Stomach (tissue), 9 donors: ENCODE data around the gene C6orf89. TPM values are rescaled to one million over a fixed set of nuclear protein-coding genes. Genes with fewer than 3 reads are reported as not detected.

ENCODE experiments used
- DNase-seq, 2 donors: peaks; one replicate each; pipeline versions ENCODE4 v3.0.0 to v3.0.0-alpha.2; 2013 to 2019
- H3K27ac ChIP-seq, 5 donors: fragments of 200-600 bp in 4 of 5; sonication (generic) in 4 of 5; one replicate each; pipeline ENCODE4 v1.5.1; 2013 to 2019; ENCODE audit warnings: mild to moderate bottlenecking in 1 of 5, moderate library complexity in 1 of 5
- H3K27me3 ChIP-seq, 3 donors: fragments of 200-600 bp; sonication (generic); one replicate each; pipeline ENCODE4 v1.5.1; 2017 to 2019; ENCODE audit warnings: mixed run types in 1 of 3
- H3K36me3 ChIP-seq, 4 donors: fragments of 200-600 bp; sonication (generic); 1 replicate in 3 of 4; 2 replicates in 1 of 4; pipeline ENCODE4 v1.5.1; 2016 to 2019
- H3K4me1 ChIP-seq, 4 donors: fragments of 200-600 bp; sonication (generic); one replicate each; pipeline ENCODE4 v1.5.1; 2016 to 2019
- H3K4me3 ChIP-seq, 4 donors: fragments of 200-600 bp; sonication (generic) in 3 of 4; one replicate each; pipeline ENCODE4 v1.5.1; 2016 to 2019; ENCODE audit warnings: mild to moderate bottlenecking in 1 of 4
- H3K9me3 ChIP-seq, 4 donors: fragments of 200-600 bp; sonication (generic); one replicate each; pipeline ENCODE4 v1.5.1; 2016 to 2019
- EP300 ChIP-seq: sonication (generic); formaldehyde crosslinking; IDR thresholded peaks from one replicate; pipeline ENCODE4 v1.6.1; 2017; ENCODE audit warnings: antibody characterized with exemption
- POLR2A ChIP-seq, 4 donors: fragments of 450-650 bp; IDR thresholded peaks; one replicate each; pipeline ENCODE4 v1.6.1; 2016; ENCODE audit warnings: antibody characterized with exemption in 4 of 4, control low read depth in 2 of 4, mild to moderate bottlenecking in 1 of 4, moderate library complexity in 1 of 4
- POLR2AphosphoS5 ChIP-seq, 3 donors: sonication (generic); formaldehyde crosslinking; IDR thresholded peaks; one replicate each; pipeline ENCODE4 v1.6.1; 2016; ENCODE audit warnings: antibody characterized with exemption in 3 of 3
- WGBS, 5 donors: extraction: QIAGEN DNeasy Blood & Tissue Kit in 3 of 5; methylation state at CpG; one replicate each; pipeline versions ENCODE4 v1.1.5 to v1.1.7; 2013 to 2018; 5-methylcytosine and 5-hydroxymethylcytosine counted together
- intact Hi-C: fragments of 100-400 bp; cut with DNase I; formaldehyde crosslinking; loops from one replicate; pipeline ENCODE4 v1.15.1; 2023; ENCODE audit warnings: low total_unique reads
- polyA plus RNA-seq, 3 donors: library from polyadenylated mRNA; stranded (reverse); fragments of 200-250 nt; gene quantifications; one replicate each; pipeline ENCODE4 v1.2.3, GENCODE V29; 2013
- total RNA-seq, 5 donors: library from RNA; depleted of rRNA; stranded (reverse); fragments of >200 nt; gene quantifications; one replicate each; pipeline versions ENCODE4 v1.1.0 to v1.2.3, GENCODE V29; 2014 to 2016
- TF ChIP-seq, protein P1 (sequence below), 7 experiments: fragments of 450-650 bp in 4 of 7; fragments of 200-600 bp in 3 of 7; sonication (generic) in 3 of 7; IDR thresholded peaks; one replicate each; pipeline ENCODE4 v1.5.1; 2016 to 2019; ENCODE audit warnings: antibody characterized with exemption in 7 of 7, control low read depth in 2 of 7, mild to moderate bottlenecking in 1 of 7
- donor health status: healthy with polysubstance abuse.
- donor health status: Bipolar disorder and iron deficiency.
- donor health status: healthy.

C6orf89 gene
- total and polyA plus RNA-seq, 8 donors, result 7.0 to 47.2 (median 25.1) TPM

GRCh38 chr6:36961441-36962435 is 76.0 kb downstream of the C6orf89 start:
- Histone ChIP-seq H3K27ac (peak overlapping the region in 3 of 5 donors; percentile 14 to 61 (median 61)), H3K4me3 (no peak overlapping the region), H3K27me3 (peaks cover 0 to 10% (median 0%) of the 10 kb centered on the region in 3 donors), H3K36me3 (peaks cover 0 to 8% (median 4%) of the 10 kb centered on the region in 4 donors), H3K4me1 (peaks cover 5 to 54% (median 31%) of the 10 kb centered on the region in 4 donors), H3K9me3 (no peaks in the 10 kb centered on the region)
- 63 to 77% (median 72%) methylated on average over 32 to 40 of the region's 40 CpGs for WGBS, 5 donors
- no peak for DNase-seq
- TF ChIP-seq, protein P1, sequence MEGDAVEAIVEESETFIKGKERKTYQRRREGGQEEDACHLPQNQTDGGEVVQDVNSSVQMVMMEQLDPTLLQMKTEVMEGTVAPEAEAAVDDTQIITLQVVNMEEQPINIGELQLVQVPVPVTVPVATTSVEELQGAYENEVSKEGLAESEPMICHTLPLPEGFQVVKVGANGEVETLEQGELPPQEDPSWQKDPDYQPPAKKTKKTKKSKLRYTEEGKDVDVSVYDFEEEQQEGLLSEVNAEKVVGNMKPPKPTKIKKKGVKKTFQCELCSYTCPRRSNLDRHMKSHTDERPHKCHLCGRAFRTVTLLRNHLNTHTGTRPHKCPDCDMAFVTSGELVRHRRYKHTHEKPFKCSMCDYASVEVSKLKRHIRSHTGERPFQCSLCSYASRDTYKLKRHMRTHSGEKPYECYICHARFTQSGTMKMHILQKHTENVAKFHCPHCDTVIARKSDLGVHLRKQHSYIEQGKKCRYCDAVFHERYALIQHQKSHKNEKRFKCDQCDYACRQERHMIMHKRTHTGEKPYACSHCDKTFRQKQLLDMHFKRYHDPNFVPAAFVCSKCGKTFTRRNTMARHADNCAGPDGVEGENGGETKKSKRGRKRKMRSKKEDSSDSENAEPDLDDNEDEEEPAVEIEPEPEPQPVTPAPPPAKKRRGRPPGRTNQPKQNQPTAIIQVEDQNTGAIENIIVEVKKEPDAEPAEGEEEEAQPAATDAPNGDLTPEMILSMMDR (IDR thresholded peaks at IDR 0.05), result no peak
- no peak for TF ChIP-seq POLR2AphosphoS5 (IDR thresholded peaks at IDR 0.05)
- TF ChIP-seq EP300, result no peak
- TF ChIP-seq POLR2A (IDR thresholded peaks at IDR 0.05), result no peak
- intact Hi-C loops, result no loop called here

- H3K9me3 ChIP-seq, result no peaks in the 10 kb centered on the region
- H3K27ac ChIP-seq, result peak overlapping the region in 1 of 5 donors; percentile 11
- peak; percentile 59 to 89 for DNase-seq
- peaks cover 0 to 10% (median 0%) of the 10 kb centered on the region in 3 donors for H3K27me3 ChIP-seq
- H3K36me3 ChIP-seq, result peaks cover 5 to 19% (median 16%) of the 10 kb centered on the region in 4 donors
- intact Hi-C loops, result no loop called here
- 63 to 80% (median 75%) methylated on average over 9 to 12 of the region's 12 CpGs for WGBS, 5 donors
- TF ChIP-seq POLR2AphosphoS5 (IDR thresholded peaks at IDR 0.05) (no peak), EP300 (no peak), POLR2A (IDR thresholded peaks at IDR 0.05) (no peak)
- TF ChIP-seq, protein P1 (IDR thresholded peaks at IDR 0.05), result no peak
- no peak overlapping the region for H3K4me3 ChIP-seq
- peaks cover 5 to 57% (median 31%) of the 10 kb centered on the region in 4 donors for H3K4me1 ChIP-seq
These were observed 77.1 kb downstream of the C6orf89 start for GRCh38 chr6:36962874-36963273.

DNA sequence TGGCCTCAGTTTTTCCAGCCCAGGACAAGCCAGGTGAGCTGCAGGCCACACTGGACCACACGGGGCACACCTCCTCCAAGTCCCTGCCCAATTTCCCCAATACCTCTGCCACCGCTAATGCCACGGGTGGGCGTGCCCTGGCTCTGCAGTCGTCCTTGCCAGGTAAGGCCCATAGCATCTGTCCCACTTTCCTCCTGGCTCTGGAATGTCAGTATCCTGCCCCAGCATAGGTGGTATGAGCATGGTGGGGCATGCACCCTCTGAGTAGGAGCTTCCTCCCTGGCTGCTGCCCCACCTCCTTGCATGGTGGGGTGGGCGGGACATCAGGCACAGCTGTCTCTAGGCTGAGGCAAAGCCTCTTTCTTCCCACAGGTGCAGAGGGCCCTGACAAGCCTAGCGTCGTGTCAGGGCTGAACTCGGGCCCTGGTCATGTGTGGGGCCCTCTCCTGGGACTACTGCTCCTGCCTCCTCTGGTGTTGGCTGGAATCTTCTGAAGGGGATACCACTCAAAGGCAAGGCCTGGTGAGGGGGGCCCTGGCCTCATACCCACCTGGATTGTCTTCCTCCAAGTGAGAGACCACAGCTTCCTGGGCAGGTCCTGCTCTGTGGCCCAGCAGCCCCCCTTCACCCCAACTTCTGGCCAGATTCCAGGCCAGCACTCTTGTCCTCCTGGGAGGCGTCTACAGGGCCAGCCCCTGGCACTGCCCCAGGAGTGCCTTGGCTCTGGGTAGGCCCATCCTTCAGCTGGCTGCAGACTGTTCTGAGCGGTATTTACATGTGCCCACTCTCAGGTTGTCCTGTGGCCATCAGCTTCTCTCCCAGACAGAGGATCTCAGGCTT is 77.9 kb downstream of the C6orf89 start:
- Histone ChIP-seq H3K4me3 (no peak overlapping the region), H3K9me3 (no peaks in the 10 kb centered on the region), H3K4me1 (peaks cover 5 to 63% (median 31%) of the 10 kb centered on the region in 4 donors), H3K27me3 (peaks cover 0 to 4% (median 0%) of the 10 kb centered on the region in 3 donors), H3K36me3 (peaks cover 13 to 27% (median 23%) of the 10 kb centered on the region in 4 donors), H3K27ac (peak overlapping the region in 3 of 5 donors; percentile 11 to 26 (median 13))
- WGBS, 5 donors, result 48 to 70% (median 56%) methylated on average over 7 to 11 of the region's 11 CpGs
- no peak for TF ChIP-seq POLR2A (IDR thresholded peaks at IDR 0.05)
- no peak for TF ChIP-seq EP300
- TF ChIP-seq POLR2AphosphoS5 (IDR thresholded peaks at IDR 0.05), result no peak
- TF ChIP-seq, protein P1 (IDR thresholded peaks at IDR 0.05), result no peak
- intact Hi-C loops, result no loop called here
- peak in 1 of 2 donors; percentile 72 for DNase-seq

- Histone ChIP-seq H3K9me3 (no peaks in the 10 kb centered on the region), H3K27me3 (peaks cover 0 to 4% (median 0%) of the 10 kb centered on the region in 3 donors), H3K4me1 (peaks cover 5 to 68% (median 30%) of the 10 kb centered on the region in 4 donors), H3K27ac (peak overlapping the region in 2 of 5 donors; percentile 11 to 13), H3K36me3 (peaks cover 20 to 34% (median 30%) of the 10 kb centered on the region in 4 donors), H3K4me3 (no peak overlapping the region)
- intact Hi-C loops, result no loop called here
- WGBS, 5 donors, result 68 to 85% (median 79%) methylated on average over 6 of the region's 6 CpGs
- DNase-seq, result no peak
- TF ChIP-seq POLR2A (IDR thresholded peaks at IDR 0.05), result no peak
- TF ChIP-seq POLR2AphosphoS5 (IDR thresholded peaks at IDR 0.05), result no peak
- TF ChIP-seq, protein P1 (IDR thresholded peaks at IDR 0.05), result no peak
- no peak for TF ChIP-seq EP300
These were observed 78.6 kb downstream of the C6orf89 start for GRCh38 chr6:36964349-36964748.
